HepG2 (cell line): ENCODE measurements around the gene NOL4L. TPM values are rescaled to one million over a fixed set of nuclear protein-coding genes. Genes with fewer than 3 reads are reported as not detected.

Source experiments
- ARHGAP35 ChIP-seq: sonication (generic); formaldehyde crosslinking; IDR thresholded peaks from 2 replicates; pipeline ENCODE4 v1.9.0; 2022; ENCODE audit warnings: mild to moderate bottlenecking, inconsistent platforms, moderate library complexity, missing genetic modification reagents, borderline replicate concordance
- GFI1 ChIP-seq: sonication (generic); formaldehyde crosslinking; IDR thresholded peaks from 2 replicates; pipeline ENCODE4 v1.5.0; 2020; ENCODE audit warnings: missing genetic modification reagents, mild to moderate bottlenecking, borderline replicate concordance
- HIVEP1 ChIP-seq: sonication (generic); formaldehyde crosslinking; IDR thresholded peaks from 2 replicates; pipeline ENCODE4 v1.4.0; 2020; ENCODE audit warnings: mild to moderate bottlenecking, missing genetic modification reagents
- HNRNPL ChIP-seq: fragments of 200-400 bp; formaldehyde crosslinking; IDR thresholded peaks from 2 replicates; pipeline ENCODE4 v1.6.1; 2017; ENCODE audit warnings: mild to moderate bottlenecking, low read depth, low read length
- ISL2 ChIP-seq: sonication (generic); formaldehyde crosslinking; IDR thresholded peaks from 2 replicates; pipeline ENCODE4 v1.5.0; 2020; ENCODE audit warnings: missing genetic modification reagents
- JUNB ChIP-seq: sonication (generic); formaldehyde crosslinking; IDR thresholded peaks from 2 replicates; pipeline ENCODE4 v1.8.0; 2022; ENCODE audit warnings: missing genetic modification reagents, mild to moderate bottlenecking, borderline replicate concordance
- MIER2 ChIP-seq: IDR thresholded peaks from 2 replicates; pipeline ENCODE4 v1.6.1; 2016; ENCODE audit warnings: missing biosample characterization, missing genetic modification reagents
- MLLT10 ChIP-seq: sonication (generic); formaldehyde crosslinking; IDR thresholded peaks from 2 replicates; pipeline ENCODE4 v1.4.0; 2020; ENCODE audit warnings: missing genetic modification reagents
- SATB2 ChIP-seq: sonication (generic); formaldehyde crosslinking; IDR thresholded peaks from 2 replicates; pipeline ENCODE4 v1.5.0; 2020; ENCODE audit warnings: missing genetic modification reagents
- SMAD1 ChIP-seq: sonication (generic); formaldehyde crosslinking; IDR thresholded peaks from 2 replicates; pipeline ENCODE4 v1.4.0; 2020; ENCODE audit warnings: missing genetic modification reagents, low read depth, mild to moderate bottlenecking, borderline replicate concordance
- SOX13 ChIP-seq, 3 experiments: fragments of 450-650 bp in 1 of 3; sonication (generic) in 1 of 3; formaldehyde crosslinking in 1 of 3; IDR thresholded peaks in 2 of 3; conservative IDR thresholded peaks in 1 of 3; 2 replicates each; pipeline versions ENCODE4 v1.5.0 to v1.6.1; 2016 to 2020; ENCODE audit warnings: antibody characterized with exemption in 1 of 3, mild to moderate bottlenecking in 1 of 3, missing compliant biosample characterization in 1 of 3, missing genetic modification reagents in 1 of 3, moderate library complexity in 1 of 3
- ZBTB38 ChIP-seq: sonication (generic); formaldehyde crosslinking; IDR thresholded peaks from 2 replicates; pipeline ENCODE4 v1.5.1; 2020; ENCODE audit warnings: mild to moderate bottlenecking, missing genetic modification reagents
- ZFP41 ChIP-seq: sonication (generic); formaldehyde crosslinking; IDR thresholded peaks from 2 replicates; pipeline ENCODE4 v1.4.0; 2020; ENCODE audit warnings: mild to moderate bottlenecking, missing genetic modification reagents, borderline replicate concordance
- ZNF652 ChIP-seq: IDR thresholded peaks from 2 replicates; pipeline ENCODE4 v1.6.1; 2016; ENCODE audit warnings: low read depth, borderline replicate concordance
- ZNF83 ChIP-seq: sonication (generic); formaldehyde crosslinking; IDR thresholded peaks from 2 replicates; pipeline ENCODE4 v1.4.0; 2020; ENCODE audit warnings: missing genetic modification reagents, mild to moderate bottlenecking, borderline replicate concordance
- polyA plus RNA-seq, 8 experiments: library from polyadenylated mRNA; depleted of rRNA in 3 of 8; stranded (reverse) in 7 of 8; unstranded in 1 of 8; fragments of >200 nt; fragmentation: Illumina TruSeq in 4 of 8; extraction: Trizol in 4 of 8; gene quantifications; 2 replicates each; pipeline versions ENCODE4 v1.2.1 to v1.2.3, GENCODE V29; 2011 to 2016; ENCODE audit warnings: low read depth in 4 of 8, missing spikeins in 1 of 8, mixed read lengths in 1 of 8; ENCODE audit not compliant: insufficient read depth in 1 of 8
- total RNA-seq, 5 experiments: library from RNA; depleted of rRNA; stranded (reverse); fragments of >200 nt; fragmentation: Illumina TruSeq; extraction: Trizol; gene quantifications; 2 replicates each; pipeline ENCODE4 v1.2.3, GENCODE V29; 2016; ENCODE audit warnings: low read depth in 1 of 5
- TF ChIP-seq, protein P1 (sequence below), 2 experiments: sonication (generic) in 1 of 2; formaldehyde crosslinking in 1 of 2; IDR thresholded peaks; 2 replicates each; pipeline versions ENCODE4 v1.4.0 to v1.6.1; 2018 to 2020; ENCODE audit warnings: missing genetic modification reagents in 2 of 2, borderline replicate concordance in 1 of 2, low read depth in 1 of 2, mild to moderate bottlenecking in 1 of 2, missing biosample characterization in 1 of 2
- TF ChIP-seq, protein P2 (sequence below): sonication (generic); formaldehyde crosslinking; IDR thresholded peaks from 2 replicates; pipeline ENCODE4 v1.4.0; 2020; ENCODE audit warnings: mild to moderate bottlenecking, missing genetic modification reagents, borderline replicate concordance
- TF ChIP-seq, protein P3 (sequence below): sonication (generic); formaldehyde crosslinking; IDR thresholded peaks from 2 replicates; pipeline ENCODE4 v1.4.0; 2020; ENCODE audit warnings: missing genetic modification reagents
- TF ChIP-seq, protein P4 (sequence below): sonication (generic); formaldehyde crosslinking; IDR thresholded peaks from 2 replicates; pipeline ENCODE4 v1.4.0; 2020; ENCODE audit warnings: missing genetic modification reagents

NOL4L gene
- total and polyA plus RNA-seq, 2 of the 13 experiments (the other 11 are each of a cell fraction or from before 2014, with no cell fraction given), result 16.6 to 35.4 TPM

DNA sequence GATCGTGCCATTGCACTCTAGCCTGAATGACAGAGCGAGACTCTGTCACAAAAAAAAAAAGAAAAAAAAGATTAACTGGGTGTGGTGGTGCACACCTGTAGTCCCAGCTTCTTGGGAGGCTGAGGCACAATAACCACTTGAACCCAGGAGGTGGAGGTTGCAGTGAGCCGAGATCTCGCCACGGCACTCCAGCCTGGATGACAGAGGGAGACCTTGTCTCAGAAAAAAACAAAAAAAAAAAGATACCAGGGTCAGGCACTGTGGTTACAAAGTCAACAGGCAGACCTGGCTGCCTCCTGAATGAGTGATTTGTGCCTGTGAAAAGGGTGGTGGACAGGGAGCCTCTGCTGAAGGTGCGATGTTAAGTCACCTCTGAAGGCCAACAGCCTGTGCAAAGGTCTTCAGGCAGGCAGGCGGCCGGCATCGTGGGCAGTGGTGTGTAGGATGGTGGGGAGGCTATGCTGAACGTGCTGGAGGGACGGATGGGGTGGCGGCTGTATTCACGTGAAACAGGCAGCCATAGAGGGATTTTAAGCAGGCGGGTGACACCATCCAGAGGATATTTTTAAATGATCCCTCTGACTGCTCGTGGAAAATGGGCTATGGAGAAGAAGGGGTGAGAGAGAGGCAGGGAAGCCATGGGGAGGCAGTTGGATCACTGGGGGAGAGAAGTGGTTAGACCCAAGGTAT lies 41.4 kb downstream of the NOL4L start (continued):
- TF ChIP-seq, protein P1, sequence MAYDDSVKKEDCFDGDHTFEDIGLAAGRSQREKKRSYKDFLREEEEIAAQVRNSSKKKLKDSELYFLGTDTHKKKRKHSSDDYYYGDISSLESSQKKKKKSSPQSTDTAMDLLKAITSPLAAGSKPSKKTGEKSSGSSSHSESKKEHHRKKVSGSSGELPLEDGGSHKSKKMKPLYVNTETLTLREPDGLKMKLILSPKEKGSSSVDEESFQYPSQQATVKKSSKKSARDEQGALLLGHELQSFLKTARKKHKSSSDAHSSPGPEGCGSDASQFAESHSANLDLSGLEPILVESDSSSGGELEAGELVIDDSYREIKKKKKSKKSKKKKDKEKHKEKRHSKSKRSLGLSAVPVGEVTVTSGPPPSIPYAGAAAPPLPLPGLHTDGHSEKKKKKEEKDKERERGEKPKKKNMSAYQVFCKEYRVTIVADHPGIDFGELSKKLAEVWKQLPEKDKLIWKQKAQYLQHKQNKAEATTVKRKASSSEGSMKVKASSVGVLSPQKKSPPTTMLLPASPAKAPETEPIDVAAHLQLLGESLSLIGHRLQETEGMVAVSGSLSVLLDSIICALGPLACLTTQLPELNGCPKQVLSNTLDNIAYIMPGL (CRISPR knock-in tag; IDR thresholded peaks at IDR 0.05; ENCODE audit: borderline replicate concordance in 1 of 2, low read depth in 1 of 2), result peak; percentile 82 to 97
- TF ChIP-seq ZNF83 (CRISPR knock-in tag), result peak; percentile 97
- TF ChIP-seq MLLT10, result no peak
- TF ChIP-seq HIVEP1, result peak; percentile 97
- TF ChIP-seq ZNF652 (CRISPR knock-in tag), result peak; percentile 64; the same call in 1 of the 2 replicates
- TF ChIP-seq, protein P2, sequence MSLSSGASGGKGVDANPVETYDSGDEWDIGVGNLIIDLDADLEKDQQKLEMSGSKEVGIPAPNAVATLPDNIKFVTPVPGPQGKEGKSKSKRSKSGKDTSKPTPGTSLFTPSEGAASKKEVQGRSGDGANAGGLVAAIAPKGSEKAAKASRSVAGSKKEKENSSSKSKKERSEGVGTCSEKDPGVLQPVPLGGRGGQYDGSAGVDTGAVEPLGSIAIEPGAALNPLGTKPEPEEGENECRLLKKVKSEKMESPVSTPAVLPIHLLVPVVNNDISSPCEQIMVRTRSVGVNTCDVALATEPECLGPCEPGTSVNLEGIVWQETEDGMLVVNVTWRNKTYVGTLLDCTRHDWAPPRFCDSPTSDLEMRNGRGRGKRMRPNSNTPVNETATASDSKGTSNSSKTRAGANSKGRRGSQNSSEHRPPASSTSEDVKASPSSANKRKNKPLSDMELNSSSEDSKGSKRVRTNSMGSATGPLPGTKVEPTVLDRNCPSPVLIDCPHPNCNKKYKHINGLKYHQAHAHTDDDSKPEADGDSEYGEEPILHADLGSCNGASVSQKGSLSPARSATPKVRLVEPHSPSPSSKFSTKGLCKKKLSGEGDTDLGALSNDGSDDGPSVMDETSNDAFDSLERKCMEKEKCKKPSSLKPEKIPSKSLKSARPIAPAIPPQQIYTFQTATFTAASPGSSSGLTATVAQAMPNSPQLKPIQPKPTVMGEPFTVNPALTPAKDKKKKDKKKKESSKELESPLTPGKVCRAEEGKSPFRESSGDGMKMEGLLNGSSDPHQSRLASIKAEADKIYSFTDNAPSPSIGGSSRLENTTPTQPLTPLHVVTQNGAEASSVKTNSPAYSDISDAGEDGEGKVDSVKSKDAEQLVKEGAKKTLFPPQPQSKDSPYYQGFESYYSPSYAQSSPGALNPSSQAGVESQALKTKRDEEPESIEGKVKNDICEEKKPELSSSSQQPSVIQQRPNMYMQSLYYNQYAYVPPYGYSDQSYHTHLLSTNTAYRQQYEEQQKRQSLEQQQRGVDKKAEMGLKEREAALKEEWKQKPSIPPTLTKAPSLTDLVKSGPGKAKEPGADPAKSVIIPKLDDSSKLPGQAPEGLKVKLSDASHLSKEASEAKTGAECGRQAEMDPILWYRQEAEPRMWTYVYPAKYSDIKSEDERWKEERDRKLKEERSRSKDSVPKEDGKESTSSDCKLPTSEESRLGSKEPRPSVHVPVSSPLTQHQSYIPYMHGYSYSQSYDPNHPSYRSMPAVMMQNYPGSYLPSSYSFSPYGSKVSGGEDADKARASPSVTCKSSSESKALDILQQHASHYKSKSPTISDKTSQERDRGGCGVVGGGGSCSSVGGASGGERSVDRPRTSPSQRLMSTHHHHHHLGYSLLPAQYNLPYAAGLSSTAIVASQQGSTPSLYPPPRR (CRISPR knock-in tag), result peak; percentile 99
- peak; percentile 64; the same call in 1 of the 2 replicates for TF ChIP-seq SMAD1 (CRISPR knock-in tag)
- TF ChIP-seq SOX13 (IDR thresholded peaks at IDR 0.05), result peak; percentile 73; the same call in 1 of the 2 replicates
- TF ChIP-seq SOX13 (CRISPR knock-in tag; conservative IDR thresholded peaks at IDR 0.05 in 1 of 2, IDR thresholded peaks at IDR 0.05 in 1 of 2), result peak in 1 of 2 experiments; percentile 94; a peak in 2 of 4 replicates
- TF ChIP-seq MIER2 (CRISPR knock-in tag), result peak; percentile 84; the same call in 1 of the 2 replicates
- TF ChIP-seq, protein P3, sequence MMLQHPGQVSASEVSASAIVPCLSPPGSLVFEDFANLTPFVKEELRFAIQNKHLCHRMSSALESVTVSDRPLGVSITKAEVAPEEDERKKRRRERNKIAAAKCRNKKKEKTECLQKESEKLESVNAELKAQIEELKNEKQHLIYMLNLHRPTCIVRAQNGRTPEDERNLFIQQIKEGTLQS (CRISPR knock-in tag), result peak; percentile 55; the same call in 1 of the 2 replicates
- peak; percentile 79 for TF ChIP-seq GFI1 (CRISPR knock-in tag)
- peak; percentile 71 for TF ChIP-seq SATB2
- peak; percentile 70; the same call in 1 of the 2 replicates for TF ChIP-seq HNRNPL
- peak; percentile 94; the same call in 1 of the 2 replicates for TF ChIP-seq JUNB (CRISPR knock-in tag)
- TF ChIP-seq ARHGAP35, result peak; percentile 89; the same call in 1 of the 2 replicates
- TF ChIP-seq, protein P4, sequence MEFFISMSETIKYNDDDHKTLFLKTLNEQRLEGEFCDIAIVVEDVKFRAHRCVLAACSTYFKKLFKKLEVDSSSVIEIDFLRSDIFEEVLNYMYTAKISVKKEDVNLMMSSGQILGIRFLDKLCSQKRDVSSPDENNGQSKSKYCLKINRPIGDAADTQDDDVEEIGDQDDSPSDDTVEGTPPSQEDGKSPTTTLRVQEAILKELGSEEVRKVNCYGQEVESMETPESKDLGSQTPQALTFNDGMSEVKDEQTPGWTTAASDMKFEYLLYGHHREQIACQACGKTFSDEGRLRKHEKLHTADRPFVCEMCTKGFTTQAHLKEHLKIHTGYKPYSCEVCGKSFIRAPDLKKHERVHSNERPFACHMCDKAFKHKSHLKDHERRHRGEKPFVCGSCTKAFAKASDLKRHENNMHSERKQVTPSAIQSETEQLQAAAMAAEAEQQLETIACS (CRISPR knock-in tag), result peak; percentile 45; the same call in 1 of the 2 replicates
- TF ChIP-seq ZFP41 (CRISPR knock-in tag), result peak; percentile 94; the same call in 1 of the 2 replicates
- peak; percentile 92 for TF ChIP-seq ISL2
- TF ChIP-seq ZBTB38 (CRISPR knock-in tag), result peak; percentile 97
